ENCODE measurements around the gene KHDC3L.
"Not testable (repeated sequence)": the region's sequence is repeated elsewhere in the genome, so short reads cannot be mapped to it uniquely, and the experiment has no call there.

KHDC3L gene

GRCh38 chr6:73369563-73369962 is 7.1 kb downstream of the KHDC3L start, which contains the start of gene OOEP:
Gene OOEP, minus strand, starts transcription at chr6:73369897. Its CDS starts 105 bp downstream, at chr6:73369792.
- no peak for DNase-seq (ENCODE audit: low read depth in 2 of 2)

DNA sequence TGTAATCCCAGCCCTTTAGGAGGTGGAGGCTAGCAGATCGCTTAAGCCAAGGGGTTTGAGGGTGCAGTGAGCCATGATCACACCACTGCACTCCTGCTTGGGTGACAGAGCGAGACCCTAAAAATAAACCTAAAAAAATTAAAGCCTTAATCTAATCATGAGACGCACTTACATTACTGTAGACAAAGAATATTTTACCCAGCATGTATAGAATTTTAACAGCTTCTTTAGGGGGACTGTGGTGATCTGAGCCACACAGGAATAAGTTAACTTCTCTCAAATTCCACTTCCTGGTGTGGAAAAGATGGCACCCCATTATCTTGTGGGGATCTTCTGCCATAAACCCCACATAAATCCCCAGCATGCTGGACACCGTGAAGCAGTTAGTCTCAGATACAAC is 9.5 kb downstream of the KHDC3L start:
- no peak for DNase-seq (ENCODE audit: low read depth in 2 of 2)

GRCh38 chr6:73372516-73372915 is 10.1 kb downstream of the KHDC3L start:
- DNase-seq (ENCODE audit: low read depth in 2 of 2) = no peak

GRCh38 chr6:73375216-73375615 is 12.8 kb downstream of the KHDC3L start:
- DNase-seq (ENCODE audit: low read depth in 2 of 2) = no peak

- no peak for DNase-seq (ENCODE audit: low read depth in 2 of 2)
Measured at GRCh38 chr6:73377225-73377624, 14.8 kb downstream of the KHDC3L start.

- DNase-seq (ENCODE audit: low read depth in 2 of 2) = not testable (repeated sequence)
Measured at GRCh38 chr6:73381531-73381930, 19.1 kb downstream of the KHDC3L start.

- DNase-seq (ENCODE audit: low read depth in 2 of 2) = no peak
Measured at GRCh38 chr6:73382462-73383113, 20.1 kb downstream of the KHDC3L start.

GRCh38 chr6:73388433-73388799 is 26.0 kb downstream of the KHDC3L start:
- DNase-seq (ENCODE audit: low read depth in 2 of 2) = no peak

- DNase-seq (ENCODE audit: low read depth in 2 of 2) = peak; percentile 39 to 52
Measured at GRCh38 chr6:73388800-73389512, 26.5 kb downstream of the KHDC3L start.

DNA sequence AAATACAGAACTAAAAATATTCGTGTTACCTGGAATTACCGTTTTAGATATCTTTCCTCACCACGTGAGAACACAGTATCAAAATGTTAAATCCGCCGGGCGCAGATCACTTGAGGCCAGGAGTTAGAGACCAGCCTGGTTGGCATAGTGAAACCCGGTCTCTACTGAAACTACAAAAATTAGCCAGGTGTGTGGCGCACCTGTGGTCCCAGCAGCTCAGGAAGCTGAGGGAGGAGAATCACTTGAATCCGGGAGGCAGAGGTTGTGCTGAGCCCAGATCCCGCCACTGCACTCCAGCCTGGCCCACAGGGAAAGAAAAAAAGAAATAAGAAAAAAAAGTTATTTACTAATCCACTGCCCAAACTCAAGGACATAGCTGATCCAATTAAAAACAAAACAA is 27.4 kb downstream of the KHDC3L start:
- DNase-seq (ENCODE audit: low read depth in 2 of 2) = no peak

GRCh38 chr6:73391675-73392074 is 29.2 kb downstream of the KHDC3L start:
- no peak for DNase-seq (ENCODE audit: low read depth in 2 of 2)

DNA sequence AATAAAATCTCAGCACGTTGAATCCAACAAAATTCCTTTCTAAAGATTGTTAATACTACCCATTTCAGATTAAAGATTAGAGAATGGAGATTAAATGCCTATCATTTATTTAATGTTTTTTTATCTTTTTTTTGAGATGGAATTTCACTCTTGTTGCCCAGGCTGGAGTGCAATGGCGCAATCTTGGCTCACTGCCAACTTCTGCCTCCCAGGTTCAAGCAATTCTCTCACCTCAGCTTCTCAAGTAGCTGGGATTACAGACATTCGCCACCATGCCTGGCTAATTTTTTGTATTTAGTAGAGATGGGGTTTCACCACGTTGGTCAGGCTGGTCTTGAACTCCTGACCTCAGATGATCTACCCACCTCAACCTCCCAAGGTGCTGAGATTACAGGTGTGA is 29.7 kb downstream of the KHDC3L start:
- not testable (repeated sequence) for DNase-seq (ENCODE audit: low read depth in 2 of 2)

- no peak for DNase-seq (ENCODE audit: low read depth in 2 of 2)
Measured at GRCh38 chr6:73393278-73393677, 30.8 kb downstream of the KHDC3L start.

GRCh38 chr6:73394577-73395354 is 32.3 kb downstream of the KHDC3L start, which contains the start of gene DDX43:
Gene DDX43, plus strand, starts transcription at chr6:73394828. Its CDS starts 78 bp downstream, at chr6:73394906.
- peak in 1 of 2 donors; percentile 27 for DNase-seq (ENCODE audit: low read depth in 2 of 2)

- no peak for DNase-seq (ENCODE audit: low read depth in 2 of 2)
Measured at GRCh38 chr6:73395875-73396274, 33.4 kb downstream of the KHDC3L start.

GRCh38 chr6:73400656-73401055 is 38.2 kb downstream of the KHDC3L start:
- DNase-seq (ENCODE audit: low read depth in 2 of 2) = no peak

DNA sequence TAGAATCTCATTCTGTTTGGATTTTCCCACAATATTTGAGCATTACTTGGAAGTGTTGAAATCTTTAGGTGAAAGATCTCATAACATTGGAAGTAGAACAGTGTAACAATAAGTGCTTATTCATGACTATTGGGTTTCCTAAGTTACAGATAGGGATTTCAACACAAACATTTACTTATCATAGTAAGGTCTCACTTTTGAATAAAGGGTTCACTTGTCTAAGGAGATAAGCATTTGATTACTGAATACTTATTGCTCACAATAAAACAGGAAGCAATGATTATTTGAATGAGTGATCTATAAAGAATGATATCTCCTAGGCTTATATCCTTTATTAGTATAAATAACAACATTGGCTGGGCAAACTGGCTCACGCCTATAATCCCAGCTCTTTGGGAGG is 46.9 kb downstream of the KHDC3L start:
- no peak for DNase-seq (ENCODE audit: low read depth in 2 of 2)

- DNase-seq (ENCODE audit: low read depth in 2 of 2) = no peak
Measured at GRCh38 chr6:73413102-73413501, 50.6 kb downstream of the KHDC3L start.

All from stimulated activated CD8-positive, alpha-beta memory T cell treated with anti-CD3 and anti-CD28 coated beads, Interleukin-15, amount 100 ng/mL, for 48 hours (primary cell).